Retina (tissue), 1 donor: ENCODE data around the gene AGFG1.

Source experiments
- DNase-seq: peaks from one replicate; pipeline ENCODE4 v3.0.0-alpha.2; 2016

AGFG1 gene

DNA sequence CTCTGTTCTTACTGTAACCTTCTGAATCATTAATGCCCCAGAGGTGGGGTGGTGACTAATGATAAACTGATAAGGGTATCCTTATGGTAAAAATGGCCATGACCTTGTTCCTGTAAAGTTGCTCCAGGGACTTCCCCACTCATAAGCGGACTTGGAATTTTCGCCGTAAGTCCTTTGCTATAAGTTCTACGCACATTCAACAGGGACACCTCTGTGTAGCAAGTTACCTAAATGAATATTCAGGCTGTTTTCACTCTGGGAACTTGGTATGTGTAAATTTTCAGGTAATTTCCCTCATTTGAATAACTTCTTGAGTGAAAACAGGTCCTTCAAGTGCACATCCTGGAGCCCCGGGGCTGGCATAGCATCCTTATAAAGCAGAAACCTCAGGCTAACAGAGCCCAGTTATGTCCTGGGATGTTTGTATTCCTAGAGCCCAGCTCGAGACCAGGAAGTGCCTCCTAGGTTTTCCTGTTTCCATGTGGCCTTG, 9.4 kb upstream of the AGFG1 start:
- no peak for DNase-seq

DNA sequence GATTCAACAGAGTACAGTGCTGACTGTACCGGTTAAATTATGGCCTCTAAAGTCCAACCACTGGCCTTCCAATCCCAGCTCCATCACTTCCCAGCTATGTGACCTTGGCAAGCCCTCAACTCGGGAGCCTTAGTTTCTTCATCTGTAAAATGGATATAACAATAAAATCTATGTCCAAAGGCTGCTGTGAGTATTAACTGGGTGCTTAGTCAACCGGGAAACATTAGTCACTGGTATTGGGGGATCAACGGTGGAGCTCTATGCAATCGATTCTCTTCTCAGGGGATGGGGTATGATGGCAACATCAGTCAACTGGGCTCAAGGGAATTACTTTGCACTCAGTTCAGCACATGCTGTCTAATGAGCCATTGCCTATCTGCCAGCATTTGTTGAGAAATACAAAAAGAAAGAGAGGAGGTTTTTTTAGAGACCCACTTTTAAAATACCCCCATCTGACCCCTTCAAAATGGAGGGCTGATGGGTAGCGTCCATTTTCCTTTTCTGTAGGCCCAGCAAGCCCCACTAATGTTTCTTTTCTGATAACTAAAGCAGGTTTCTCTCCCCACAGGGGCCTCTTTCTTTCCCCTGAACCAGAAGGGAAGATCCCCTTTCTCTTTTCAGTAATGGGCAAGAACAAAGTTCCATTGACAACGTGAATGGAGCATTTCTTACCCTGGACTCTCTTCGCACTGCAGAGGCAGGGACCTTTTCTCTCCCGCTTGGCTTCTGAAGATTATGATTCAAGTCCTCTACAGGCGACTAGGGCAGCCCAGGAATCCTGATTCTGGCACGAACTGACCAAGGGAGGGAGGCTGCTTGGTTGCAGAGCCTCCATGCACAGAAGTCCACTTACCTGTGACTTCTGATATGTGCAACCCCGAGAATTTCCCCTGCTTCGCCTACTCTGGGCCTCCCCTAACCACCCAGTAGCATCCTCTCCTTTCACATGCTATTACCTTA, 8.7 kb upstream of the AGFG1 start:
- DNase-seq, result no peak

DNA sequence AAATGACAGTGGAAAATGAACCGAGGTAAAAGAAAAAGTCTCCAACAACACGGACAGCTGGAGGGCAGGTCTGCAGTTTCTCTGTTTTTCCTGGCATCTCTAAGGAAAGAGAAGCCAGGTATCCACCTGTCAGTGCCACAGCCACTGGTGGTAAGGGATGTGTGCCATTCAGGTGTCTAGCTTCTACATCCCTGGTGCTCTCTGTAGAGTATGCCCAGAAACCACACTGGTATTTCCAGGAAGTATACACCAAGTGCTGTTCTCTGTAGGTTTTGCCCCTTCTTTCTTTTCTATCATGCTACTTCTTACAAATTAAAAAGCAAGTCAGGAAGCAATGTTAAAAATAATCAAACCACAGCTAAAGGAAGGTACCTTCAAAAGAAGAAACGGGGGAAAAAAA, 7.6 kb upstream of the AGFG1 start:
- DNase-seq, result no peak

DNA sequence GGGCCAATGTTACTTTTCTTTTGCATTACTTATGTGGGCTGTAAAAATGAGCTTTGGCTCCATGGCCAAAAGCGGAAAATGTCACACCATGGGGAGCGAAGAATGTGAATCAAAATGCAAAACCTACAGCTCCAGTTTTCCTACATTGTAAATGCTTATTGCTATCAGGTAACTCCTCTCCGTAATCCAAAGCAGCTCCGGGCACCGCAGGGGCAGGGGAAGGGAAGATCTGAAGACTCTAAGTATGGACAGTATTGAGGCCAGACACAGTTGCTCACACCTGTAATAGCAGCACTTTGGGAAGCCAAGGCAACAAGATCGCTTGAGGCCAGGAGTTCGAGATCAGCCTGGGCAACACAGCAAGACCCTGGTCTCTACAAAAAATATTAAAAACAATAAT, 7.1 kb upstream of the AGFG1 start:
- DNase-seq, result no peak

DNA sequence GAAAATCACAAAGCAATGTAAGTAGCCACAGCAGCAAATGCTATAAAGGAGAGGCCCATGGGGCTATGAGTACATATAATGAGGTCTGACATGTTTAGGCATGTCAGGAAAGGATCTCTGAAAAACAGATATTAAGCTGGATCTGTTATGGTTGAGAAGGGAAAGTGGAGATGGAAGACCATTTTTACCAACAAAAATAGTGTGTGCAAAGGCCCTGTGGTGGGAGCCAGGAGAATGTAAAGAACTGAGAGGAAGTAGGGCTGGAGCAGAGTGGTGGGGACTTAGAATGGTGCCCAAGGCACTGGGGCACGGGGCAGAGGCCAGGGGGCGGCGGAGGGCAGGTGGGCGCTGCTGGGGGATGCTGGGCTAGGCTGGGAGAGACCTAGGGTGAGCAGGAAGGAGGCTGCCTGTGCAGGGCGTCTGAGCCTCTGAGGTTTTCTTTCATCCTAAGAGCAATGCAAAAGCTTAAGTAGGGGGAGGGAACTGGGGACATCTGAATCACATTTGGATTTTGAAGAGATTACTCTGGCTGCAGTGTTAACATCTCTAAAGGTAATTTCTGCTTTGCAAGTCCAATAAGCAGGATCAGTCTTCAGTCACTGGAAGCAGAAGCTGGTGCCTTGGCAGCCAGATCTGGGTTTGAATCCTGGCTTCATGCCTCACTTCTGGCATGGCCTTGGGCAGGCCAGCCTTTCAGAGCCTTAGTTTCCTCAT, 4.9 kb upstream of the AGFG1 start:
- DNase-seq, result no peak

DNA sequence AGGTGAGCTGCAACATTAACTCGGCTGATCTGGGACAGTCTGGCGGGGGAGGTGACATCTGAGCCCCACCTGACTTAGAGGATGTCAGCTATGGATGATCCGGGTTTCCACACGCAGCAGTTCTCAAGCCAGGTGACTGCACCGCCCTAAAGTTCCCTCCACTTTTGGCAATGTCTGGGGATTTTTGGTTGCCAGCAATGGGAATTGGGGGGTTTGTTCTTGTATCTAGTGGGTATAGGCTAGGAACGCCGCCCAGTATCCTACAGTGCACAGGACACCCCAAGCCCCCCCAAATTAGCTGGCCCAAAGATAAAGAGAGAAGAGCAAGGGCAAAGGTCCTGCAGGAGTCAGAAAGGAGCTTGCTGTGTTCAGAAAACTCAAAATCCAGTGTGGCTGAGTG, 544 bp upstream of the AGFG1 start:
- DNase-seq, result no peak

DNA sequence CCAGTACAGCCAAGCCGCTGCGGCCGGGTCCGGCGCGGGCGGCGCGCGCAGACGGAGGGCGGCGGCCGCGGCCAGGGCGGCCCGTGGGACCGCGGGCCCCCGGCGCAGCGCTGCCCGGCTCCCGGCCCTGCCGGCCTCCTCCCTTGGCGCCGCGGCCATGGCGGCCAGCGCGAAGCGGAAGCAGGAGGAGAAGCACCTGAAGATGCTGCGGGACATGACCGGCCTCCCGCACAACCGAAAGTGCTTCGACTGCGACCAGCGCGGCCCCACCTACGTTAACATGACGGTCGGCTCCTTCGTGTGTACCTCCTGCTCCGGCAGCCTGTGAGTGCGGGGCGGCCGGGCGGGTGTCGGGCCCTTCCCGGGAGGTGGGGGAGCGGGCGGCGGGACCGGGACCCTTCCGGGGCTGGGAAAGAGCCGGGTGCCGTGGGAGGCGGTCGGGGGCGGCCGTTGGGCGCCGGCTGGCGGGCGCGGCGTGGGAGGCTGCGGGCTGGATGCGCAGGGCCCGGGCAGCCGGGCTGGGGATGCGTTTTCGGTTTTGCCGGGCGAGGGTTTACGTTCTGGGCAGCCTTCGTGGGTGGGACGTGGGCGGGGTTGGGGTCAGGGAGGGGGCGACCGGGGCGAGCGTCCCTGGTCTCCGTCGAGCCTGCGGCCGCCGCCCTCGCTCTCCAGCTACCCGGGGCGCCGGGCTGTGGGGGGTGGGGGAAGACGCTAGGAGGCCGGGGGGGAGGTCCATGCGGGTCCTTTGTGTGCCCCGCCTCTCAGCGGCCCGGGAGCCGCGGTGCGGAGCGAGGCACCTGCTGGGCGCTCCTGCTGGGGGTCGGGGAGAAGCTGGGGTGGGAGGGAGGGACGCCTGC, 537 bp downstream of the AGFG1 start:
- no peak for DNase-seq

DNA sequence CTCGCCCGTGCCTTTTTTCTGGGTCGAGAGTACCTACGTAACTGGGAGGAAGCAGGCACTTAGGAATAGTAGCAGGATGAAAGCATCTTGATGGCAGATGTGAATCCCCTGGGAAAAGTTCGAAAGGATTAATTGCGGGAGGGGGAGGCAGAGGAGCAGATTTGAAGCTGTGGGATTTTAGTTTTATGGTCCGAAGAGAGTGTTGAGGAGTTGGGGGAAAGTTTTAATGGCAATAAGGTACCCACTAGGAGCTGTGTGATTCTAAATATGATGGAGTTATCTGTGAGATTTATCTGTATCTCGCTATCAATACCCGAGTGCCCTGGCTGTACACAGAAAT, 1.1 kb downstream of the AGFG1 start:
- peak; percentile 67 for DNase-seq

DNA sequence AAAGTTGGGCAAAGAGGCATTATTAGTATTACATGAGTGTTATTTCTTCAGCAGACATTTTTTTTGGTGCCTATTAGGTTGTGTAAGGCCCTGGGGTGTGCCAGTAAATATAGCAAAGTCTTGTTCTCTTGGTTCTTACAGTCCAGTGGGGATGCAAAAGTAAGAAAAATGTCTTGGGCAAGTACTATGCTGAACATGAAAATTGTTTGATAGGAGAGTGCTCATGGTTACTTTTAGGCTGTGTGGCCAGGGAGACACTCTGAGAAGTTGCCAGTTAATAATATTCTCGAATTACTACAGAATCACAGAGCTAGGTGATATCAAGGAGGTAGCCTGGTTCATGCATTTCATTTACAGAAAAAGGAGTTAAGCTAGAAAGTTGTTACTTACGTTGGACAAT, 1.9 kb downstream of the AGFG1 start:
- no peak for DNase-seq

DNA sequence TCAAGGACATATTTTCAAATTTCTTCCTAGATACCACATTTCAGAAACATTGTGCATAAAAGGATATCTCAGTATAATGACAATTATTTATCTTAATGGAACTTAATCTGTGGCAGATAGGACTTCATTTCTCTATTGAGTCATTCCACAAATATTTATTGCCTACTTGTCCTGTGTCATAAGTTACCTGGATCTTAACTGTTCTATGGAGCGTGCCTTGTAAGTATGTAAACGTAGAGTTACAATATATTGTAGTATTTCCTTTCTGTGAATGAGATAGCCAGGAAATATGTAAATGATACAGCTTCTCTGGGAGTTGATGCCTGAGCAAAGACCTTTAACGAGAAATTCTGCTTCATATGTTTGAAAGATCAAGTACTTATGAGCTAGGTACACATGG, 2.5 kb downstream of the AGFG1 start:
- no peak for DNase-seq

DNA sequence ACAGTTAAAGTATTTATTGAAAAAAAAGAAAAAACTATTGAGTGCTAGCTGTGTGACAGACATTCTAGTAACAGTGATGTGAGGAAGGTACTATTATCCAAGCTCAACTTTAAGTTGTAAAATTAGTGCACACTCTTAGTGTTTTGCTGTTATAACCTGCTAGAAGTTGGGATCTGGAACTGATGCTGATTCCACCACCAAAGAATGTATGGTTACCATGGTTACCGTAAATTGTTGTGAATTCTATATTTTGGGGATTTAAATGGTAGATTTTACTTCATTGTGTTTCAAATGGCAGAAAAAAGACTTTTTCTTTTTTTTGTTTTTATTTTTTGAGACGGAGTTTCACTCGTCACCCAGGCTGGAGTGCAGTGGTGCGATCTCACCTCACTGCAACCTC, 5.3 kb downstream of the AGFG1 start:
- DNase-seq, result no peak

DNA sequence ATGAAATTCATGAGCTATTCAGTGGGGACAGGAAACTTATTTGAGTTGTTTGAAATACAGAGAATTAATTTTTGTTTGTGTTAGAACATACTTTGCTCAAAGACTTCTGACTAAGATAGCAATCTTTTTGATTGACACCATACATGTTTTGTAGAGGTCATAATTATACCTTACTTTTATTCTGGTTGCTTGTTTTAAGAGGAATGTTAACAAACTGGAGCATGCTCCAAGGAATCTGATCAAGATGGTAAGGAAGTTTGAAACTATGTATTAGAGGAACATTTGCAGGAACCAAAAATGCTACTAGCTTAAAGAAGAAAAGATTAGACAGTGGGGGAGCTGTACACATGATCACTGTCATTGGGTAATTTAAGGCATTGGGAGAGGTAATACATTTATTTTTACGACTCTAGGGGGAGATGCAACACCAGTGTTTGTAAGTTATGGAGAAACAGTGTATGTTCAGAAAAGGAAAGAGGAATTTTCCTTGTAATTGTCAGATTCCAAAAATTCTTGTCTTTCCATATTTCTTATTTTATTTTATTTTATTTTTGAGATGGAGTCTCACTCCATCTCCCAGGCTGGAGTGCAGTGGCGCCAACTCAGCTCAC, 8.0 kb downstream of the AGFG1 start:
- DNase-seq, result no peak

DNA sequence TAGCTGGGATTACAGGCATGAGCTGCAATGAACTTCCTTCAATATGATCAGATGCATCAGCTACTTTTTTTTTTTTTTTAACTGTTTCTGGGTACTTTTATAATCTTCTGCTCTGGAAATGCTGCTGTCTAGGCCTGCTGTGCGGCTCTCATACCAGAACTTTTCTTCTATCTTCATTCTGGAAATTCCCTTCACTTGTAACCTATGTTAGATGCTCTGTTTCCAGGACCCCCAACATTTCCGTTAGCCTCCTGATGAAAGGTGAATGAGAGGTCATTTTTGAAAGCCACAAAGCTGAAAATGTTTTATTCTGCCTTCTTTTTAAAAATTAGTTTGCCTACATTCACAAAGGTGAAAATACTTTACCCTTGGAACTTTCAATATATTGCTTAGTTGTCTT, 8.6 kb downstream of the AGFG1 start:
- no peak for DNase-seq

DNA sequence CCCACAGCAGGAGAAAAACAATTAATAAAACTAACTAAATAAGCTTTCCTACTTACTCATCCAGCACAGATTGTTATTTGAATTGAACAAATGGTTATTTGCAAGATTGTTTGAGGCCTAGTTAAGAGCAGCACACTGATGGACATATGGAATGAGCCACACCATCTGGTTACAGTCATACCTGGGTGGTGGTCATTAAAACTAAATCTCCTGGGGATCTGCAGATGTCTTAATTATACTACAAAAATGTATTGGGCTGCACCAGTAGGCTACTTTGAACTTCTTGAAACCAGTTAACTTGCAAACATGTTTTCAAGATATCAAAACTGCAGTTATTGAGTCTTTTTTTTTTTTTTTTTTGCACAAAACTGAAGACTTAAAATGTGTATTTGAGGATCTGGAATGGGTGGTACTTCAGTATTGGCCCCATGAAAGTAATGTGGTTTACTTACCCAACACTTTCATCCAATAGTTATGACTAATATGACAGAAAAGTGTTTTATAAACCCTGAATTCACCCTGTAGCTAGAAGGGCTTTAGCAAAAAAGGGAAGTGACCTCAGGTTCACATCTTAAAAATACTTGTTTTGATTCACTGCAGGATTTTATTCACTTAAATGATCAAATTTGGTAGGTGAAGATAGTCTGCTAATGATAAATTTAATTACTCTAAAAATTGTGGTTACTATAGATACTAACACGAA, 10.8 kb downstream of the AGFG1 start:
- DNase-seq, result no peak

DNA sequence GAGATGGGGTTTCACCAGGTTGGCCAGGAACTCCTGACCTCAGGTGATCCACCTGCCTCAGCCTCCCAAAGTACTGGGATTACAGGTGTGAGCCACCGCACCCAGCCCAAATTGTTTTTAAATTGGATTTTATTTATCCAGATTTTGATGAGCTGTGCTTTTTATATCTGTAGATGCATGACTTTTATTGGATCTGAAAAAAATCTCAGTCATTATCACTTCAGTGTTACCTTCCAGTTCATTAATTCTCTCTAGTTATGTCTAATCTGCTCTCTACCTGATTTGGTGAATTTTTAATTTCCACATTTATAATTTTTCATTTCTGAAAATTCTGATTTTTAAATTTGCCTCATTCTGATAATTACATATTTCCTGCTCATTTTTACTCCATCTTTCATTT, 13.5 kb downstream of the AGFG1 start:
- DNase-seq, result no peak

DNA sequence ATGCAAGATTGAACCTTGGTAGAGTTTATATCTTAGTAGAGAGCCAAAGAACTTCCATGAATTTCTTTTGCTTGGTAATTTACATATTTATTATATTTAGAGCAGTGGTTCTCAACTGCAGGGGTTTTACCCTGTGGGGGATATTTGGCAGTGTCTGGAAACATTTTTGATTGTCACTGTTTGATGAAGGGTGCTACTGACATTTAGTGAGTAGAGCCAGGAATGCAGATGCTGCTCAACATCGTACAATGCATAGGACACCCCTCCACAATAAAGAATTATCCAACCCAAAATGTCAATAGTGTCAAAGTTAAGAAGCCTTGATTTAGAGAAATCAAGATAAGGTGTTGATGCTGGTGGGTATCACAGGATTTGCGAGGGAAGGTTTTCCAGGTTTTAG, 14.7 kb downstream of the AGFG1 start:
- DNase-seq, result no peak

DNA sequence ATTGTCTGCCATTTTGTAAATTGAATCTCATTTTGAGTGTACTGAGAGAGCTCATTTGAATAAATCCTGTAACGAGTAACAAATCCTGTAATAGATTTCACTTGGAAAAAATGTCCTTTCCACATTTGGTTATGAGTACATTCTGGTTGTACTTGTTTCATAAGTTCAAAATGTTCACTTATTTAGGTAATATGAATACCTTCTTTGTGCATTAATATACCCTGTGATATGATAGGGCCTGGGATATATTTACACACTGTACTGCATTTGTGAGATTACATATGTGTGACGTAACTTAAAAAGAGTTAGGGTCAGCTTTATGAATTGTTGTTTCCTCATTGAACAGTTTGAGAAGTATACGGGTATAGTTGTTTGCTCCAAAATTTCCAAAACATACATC, 16.1 kb downstream of the AGFG1 start:
- DNase-seq, result no peak

DNA sequence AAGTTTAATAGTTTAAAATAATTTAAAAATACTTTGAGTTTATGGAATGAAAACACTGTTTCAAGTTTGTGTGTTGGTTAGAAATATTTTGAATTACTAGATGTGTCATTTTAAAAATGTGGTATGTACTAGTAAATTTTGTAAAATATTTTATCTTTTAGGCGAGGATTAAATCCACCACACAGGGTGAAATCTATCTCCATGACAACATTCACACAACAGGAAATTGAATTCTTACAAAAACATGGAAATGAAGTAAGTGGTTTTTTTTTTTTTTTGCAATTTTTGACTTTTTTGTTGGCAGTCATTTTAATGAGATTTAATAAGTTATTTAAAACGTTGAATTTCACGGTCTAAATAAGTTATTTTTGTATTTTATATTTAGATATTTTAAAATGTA, 19.4 kb downstream of the AGFG1 start:
- DNase-seq, result no peak

DNA sequence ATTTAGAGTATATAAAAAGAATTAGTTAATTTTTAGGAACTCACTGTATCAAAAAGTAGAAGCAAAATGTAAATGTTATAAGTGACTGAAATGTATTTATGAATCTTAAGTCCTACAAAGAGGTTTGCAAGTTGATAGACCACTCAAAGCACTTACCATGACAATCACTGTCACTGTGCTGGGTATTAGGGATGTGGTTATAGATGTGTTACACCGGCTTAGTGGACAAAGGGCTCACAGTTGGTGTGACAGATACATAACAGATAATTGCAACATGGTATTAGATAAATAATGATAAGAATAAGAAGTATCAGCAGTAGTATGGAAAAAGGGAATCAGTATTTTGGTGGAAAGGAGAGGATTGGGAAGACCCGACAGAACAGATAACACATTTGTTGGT, 21.6 kb downstream of the AGFG1 start:
- no peak for DNase-seq

DNA sequence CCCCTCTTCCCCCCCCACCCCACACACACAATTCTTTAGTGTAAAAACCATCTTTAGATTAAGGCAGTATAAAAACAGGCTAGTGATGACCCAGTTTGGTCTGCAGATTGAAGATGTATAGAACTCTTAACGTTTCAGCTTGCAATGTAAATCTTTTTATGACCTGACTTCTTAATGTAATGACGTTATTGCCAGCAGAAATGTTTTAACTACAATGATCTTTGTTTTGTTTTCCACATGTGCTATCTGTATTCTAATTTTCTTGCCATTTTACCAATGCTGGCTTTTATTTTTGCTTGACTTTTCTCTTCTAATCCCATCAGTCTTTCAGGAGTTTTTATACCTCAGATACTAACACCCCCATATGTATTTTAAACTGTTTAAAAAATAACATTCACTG, 25.2 kb downstream of the AGFG1 start:
- DNase-seq, result no peak

DNA sequence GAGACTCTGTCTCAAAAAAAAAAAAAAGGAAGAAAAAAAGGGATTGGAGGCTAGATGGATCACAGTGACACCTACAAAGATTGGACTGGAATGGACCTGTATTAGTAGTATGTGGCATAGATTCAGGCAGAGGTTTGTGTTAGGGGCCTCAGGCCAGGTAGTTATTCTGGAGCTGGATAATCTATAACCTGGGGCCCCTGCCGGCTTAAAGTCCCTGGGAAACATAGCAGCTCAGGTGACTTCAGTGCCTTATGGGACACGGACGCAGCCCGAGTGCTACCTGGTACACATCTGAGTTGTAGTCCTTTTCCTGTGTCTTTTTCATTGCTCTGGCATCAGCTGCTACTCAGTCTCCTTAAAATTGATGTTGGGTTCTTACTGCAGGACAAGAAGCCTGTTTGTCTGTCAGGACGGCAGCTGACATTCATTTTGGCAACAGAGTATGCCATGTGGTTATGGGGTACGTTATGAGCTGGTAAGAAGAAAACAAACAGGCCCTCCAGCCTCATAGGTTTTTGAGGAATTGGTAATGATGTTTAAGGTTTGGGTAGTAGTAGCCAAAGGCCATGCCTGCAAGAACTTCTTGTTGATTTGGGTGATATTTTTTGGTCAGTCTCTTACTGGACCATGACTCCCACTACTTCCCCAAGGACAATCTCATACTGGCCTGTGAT, 27.8 kb downstream of the AGFG1 start:
- DNase-seq, result no peak

DNA sequence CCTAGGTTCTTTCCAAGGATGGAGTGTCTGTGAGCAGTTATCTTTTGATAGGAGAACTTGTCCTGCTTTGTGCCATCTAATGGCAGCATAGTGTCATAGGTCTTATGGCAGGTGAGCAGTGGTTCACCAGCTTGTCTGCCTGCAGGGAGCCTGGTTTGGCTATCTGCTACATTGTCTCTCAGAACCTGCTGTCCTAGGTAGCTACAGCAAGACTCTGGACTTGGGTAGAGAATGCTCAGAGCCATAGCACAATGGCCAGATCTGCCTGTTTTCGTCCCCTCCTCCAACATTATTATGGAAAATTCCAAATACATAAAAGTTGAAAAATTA, 28.3 kb downstream of the AGFG1 start:
- no peak for DNase-seq
